CD4-positive, alpha-beta T cell treated with Interleukin-6 at 100 ng/mL for 8 hours (primary cell): ENCODE results near the gene SLC1A5.
"Not testable (repeated sequence)": the region's sequence is repeated elsewhere in the genome, so short reads cannot be mapped to it uniquely, and the experiment has no call there.

Experiments used
- DNase-seq: peaks from one replicate; pipeline ENCODE4 v3.0.0-alpha.2; 2020; ENCODE audit warnings: mixed read lengths, low spot score

SLC1A5 gene

DNA sequence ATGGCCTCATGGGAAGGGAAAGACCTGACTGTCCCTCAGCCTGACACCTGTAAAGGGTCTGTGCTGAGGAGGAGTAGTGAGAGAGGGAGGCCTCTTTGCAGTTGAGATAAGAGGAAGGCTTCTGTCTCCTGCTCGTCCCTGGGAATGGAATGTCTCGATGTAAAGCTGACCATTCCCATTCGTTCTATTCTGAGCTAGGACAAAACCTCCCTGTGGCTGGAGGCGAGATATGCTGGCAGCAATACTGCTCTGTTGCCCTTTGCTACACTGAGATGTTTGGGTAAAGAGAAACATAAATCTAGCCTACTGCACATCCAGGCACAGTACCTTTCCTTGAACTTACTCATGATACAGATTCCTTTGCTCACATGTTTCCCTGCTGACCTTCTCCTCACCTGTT, 19.6 kb downstream of the SLC1A5 start:
- not testable (repeated sequence) for DNase-seq

DNA sequence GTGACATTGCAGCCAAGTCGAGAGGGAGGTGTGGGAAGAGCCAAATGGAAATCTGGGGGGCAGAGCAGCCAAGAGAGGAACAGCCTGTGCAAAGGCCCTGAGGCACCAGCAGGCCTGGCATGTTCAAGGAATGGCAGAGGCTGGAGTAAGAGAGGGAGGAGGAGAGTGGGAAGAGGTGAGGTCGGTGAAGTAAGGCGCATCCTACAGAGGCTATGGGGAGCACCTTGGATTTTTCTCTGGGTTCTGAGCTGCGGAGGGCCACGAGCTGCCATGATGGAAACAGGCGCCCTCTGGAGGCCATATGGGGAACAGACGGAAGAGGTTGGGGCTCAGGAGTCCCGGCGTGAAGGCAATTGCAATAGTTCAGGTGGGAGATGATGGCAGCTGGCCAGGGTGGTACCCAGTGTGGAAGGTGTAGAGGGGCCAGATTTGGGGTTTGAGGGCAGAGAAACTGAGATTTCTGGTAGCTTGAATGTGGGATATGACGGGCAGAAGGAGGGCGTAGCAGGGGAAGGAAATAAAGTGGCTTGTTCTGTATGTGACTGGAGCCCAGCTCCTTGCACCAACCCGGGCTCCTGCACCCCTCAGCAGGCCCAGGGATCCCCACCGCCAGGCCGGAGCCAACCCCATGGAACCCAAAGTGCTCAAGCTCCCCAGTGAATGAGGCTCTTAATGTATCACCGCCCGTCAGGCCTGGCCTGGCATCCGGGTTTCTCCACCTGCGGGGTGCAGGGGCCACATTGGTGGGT, 21.7 kb downstream of the SLC1A5 start:
- DNase-seq = peak; percentile 52

DNA sequence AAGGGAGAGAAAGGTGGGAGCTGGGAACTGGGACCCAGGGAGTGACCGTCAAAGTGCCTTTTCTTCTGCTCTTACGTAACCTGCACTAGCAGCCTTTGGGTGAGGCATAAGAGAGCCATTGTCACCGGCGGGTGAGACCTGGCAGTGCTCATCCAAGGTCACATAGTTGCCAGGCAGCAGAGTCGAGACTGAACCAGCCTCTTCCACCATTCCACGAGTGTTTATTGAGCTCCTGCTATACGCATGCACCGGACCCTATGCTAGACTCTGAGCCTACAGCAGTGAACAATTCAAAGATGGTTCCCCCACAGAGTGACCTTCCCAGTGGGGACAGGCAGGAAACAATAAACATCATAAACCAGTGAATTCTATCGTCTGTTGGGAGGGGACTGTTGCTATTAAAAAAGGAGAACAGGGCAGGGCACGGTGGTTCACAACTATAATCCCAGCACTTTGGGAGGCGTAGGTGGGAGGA, 23.5 kb downstream of the SLC1A5 start:
- no peak for DNase-seq

DNA sequence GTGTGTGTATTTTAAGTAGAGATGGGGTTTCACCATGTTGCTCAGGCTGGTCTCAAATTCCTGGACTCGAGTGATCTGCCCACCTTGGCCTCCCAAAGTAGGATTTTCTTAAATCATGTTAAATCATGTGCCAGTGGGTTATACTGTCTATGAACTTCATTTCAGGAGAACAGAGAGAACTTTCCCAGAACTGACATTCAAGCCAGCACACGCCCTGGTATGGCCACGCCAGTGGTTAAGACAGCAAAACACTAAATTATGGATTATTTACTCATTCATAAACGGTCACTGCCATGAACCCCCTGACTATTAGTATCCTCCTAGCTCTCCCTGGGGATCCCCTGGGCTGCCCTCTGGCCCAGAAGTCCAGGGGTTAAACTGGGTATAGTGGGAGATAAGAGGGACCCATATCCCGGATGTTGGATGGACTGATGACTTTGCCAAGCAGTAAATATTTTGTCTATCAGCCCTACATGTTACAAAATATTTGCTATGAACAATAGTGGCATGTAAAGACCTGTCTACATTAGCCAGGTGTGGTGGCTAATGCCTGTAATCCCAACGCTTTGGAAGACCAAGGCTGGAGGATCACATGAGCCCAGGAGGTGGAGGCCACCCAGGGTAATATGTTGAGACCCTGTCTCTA, 26.0 kb downstream of the SLC1A5 start:
- no peak for DNase-seq

DNA sequence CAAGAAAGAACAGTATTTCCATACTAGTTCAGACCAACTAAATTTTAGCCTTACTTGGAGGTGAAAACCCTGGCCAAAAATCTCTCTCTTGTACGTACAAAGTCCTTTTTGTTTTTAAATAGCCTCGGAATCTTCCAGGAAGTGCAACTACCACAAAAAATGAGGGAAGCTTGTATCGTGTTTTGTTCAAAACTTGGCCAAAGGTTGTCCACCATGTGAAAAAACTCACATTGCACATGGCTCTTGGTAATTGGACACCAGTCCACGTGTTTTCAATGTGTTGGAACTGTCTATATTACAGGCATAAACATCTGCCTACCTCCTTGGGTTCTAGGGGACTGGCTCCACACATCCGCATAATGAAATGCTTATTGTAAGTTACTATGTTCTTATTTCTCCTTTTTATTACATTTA, 27.0 kb downstream of the SLC1A5 start:
- no peak for DNase-seq

DNA sequence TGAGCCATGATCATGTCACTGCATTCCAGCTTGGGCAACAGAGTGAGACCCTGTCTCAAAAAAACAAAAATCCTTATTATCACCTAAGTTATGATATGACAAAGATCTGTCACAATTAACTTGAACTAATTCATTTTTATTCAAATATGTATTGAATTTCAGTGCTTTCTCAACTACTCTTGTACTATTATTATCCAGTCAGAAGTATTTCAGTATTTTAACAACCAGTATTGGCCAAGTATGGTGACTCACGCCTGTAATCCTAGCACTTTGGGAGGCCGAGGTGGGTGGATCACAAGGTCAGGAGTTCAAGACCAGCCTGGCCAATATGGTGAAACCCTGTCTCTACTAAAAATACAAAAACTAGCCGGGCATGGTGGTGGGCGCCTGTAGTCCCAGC, 27.5 kb downstream of the SLC1A5 start:
- DNase-seq = not testable (repeated sequence)

DNA sequence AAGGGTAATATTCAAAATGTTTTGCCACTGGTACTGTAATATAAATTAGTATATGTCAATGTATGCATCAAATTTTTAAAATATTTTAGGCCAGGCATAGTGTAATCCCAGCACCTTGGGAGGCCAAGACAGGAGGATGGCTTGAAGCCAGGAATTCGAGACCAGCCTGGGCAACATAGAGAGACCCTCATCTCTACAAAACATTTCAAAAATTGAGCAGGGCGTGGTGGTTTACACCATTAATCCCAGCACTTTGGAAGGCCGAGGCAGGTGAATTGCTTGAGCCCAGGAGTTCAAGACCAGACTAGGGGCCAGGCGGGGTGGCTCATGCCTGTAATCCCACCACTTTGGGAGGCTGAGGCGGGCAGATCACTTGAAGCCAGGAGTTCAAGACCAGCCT, 28.0 kb downstream of the SLC1A5 start:
- no peak for DNase-seq

DNA sequence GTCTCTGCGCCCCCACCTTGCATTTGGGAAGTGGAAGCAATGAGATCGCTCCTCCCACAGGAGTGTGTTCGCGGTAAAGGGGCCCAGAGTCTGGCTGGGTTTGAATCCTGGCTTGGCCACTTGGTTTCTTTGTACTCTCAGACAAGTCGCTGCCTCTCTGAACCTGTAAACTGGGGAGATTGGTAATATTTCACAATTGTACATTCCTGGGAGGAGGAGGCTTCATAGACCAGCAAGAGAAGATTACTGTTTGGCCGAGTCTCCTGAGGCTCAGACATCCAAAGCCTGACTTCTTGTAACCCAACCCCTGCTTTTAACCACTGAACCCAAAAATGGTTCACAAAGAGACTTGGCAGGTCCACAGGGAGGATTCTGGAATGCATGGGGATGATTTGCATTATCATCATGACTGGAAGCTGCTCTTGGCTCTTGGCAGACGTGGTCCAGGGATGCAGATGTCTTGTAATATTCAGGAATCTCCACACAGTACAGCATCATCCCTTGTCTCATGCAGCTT, 28.5 kb downstream of the SLC1A5 start:
- no peak for DNase-seq

DNA sequence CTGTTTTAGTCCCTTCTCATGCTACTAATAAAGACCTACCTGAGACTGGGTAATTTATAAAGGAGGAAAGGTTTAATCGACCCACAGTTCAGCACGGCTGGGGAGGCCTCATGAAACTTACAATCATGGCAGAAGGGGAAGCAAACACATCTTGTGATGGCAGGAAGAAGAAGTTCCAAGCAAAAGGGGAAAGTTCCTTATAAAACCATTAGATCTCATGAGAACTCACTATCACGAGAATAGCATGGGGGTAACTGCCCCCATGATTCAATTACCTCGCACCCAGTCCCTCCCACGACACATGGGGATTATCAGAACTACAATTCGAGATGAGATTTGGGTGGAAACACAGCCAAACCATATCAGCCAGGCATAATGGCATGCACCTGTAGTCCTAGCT, 29.2 kb downstream of the SLC1A5 start:
- no peak for DNase-seq

DNA sequence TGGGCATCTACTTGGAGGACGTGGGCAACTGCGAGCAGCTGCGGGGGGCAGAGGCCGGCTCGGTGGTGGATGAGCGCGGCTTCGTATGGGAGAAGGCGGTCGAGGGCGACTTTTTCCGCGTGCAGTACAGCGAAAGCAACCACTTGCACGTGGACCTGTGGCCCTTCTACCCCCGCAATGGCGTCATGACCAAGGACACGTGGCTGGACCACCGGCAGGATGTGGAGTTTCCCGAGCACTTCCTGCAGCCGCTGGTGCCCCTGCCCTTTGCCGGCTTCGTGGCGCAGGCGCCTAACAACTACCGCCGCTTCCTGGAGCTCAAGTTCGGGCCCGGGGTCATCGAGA, 31.9 kb downstream of the SLC1A5 start:
- DNase-seq = no peak

DNA sequence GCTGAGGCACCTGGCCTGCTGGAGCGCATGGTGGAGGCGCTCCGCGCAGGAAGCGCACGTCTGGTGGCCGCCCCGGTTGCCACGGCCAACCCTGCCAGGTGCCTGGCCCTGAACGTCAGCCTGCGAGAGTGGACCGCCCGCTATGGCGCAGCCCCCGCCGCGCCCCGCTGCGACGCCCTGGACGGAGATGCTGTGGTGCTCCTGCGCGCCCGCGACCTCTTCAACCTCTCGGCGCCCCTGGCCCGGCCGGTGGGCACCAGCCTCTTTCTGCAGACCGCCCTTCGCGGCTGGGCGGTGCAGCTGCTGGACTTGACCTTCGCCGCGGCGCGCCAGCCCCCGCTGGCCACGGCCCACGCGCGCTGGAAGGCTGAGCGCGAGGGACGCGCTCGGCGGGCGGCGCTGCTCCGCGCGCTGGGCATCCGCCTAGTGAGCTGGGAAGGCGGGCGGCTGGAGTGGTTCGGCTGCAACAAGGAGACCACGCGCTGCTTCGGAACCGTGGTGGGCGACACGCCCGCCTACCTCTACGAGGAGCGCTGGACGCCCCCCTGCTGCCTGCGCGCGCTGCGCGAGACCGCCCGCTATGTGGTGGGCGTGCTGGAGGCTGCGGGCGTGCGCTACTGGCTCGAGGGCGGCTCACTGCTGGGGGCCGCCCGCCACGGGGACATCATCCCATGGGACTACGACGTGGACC, 32.4 kb downstream of the SLC1A5 start:
- no peak for DNase-seq

DNA sequence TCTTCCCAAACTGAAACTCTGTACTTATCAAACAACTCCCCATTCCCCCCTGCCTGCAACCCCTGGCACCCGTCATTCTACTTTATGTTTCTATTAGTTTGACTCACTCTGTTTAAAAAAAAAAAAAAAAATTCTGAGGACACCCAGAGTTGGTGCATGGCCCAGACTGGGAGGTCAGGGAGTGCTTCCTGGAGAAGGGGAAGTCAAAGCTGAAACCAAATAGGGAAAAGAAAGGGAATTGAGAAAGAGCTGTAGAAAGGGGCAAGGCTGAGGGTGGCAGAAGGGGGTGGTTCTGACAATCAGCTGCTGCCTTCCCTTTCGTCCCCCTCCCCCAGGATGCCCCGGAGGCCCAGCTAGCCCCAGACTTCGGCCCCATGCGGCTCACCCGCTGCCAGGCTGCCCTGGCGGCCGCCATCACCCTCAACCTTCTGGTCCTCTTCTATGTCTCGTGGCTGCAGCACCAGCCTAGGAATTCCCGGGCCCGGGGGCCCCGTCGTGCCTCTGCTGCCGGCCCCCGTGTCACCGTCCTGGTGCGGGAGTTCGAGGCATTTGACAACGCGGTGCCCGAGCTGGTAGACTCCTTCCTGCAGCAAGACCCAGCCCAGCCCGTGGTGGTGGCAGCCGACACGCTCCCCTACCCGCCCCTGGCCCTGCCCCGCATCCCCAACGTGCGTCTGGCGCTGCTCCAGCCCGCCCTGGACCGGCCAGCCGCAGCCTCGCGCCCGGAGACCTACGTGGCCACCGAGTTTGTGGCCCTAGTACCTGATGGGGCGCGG, 33.1 kb downstream of the SLC1A5 start:
- DNase-seq = no peak

DNA sequence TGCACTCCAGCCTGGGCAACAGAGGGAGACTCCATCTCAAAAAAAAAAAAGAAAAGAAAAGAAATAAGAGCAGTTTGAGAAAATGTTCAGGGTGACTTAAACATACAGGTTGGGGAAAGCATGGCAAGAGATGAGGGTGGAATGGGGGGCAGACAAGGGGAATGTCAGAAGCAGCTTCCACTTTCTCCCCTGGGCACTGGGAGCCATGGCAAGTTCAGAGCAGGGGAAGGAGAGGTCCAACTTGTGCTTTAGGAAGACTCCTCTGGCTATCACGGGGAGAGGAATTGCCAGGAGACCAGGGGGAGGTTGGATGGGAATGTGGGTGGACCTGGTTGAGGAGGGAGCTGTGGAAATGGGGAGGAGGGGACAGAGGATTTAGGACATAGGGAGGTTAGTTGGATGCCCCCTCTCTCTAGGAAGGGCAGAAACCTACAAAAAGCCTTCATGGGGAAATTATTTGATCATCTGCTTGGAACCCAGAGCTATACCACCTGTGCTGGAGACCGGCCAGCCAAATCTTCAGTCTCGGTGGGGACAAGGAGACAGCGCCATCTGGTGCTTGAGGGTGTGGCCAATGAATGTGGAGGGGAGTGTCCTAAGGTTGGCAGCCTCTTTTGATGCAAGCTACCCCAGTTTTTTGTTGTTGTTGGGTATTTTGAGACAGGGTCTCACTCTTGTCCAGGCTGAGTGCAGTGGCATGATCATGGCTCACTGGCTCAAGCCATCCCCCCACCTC, 34.8 kb downstream of the SLC1A5 start:
- DNase-seq = peak; percentile 61

DNA sequence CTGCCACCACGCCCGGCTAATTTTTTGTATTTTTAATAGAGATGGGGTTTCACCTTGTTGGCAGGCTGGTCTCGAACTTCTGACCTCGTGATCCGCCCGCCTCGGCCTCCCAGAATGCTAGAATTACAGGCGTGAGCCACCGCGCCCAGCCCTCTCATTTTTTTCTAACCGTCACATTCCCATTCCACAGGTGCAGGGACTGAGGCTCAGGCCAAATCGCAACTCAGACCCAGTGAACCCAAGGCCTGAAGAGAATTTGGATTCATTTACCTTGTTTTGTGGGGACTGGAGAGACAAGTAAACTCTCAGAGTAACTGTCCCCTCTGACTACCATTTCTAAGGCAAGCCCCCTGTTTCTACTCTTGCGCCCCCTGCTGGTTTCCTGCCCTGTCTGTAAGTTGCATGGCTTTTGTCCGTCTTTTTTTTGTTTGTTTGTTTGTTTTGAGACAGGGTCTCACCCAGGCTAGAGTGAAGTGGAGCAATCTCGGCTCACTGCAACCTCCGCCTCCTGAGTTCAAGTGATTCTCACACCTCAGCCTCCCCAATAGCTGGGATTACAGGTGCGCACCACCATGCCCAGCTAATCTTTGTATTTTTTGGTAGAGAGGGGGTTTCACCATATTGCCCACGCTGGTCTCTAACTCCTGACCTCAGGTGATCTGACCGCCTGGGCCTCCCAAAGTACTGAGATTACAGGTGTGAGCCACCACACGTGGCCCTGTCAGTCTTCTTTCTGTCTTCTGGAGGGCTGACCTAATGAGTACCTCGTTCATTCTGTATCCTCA, 39.9 kb downstream of the SLC1A5 start:
- peak; percentile 66 for DNase-seq

DNA sequence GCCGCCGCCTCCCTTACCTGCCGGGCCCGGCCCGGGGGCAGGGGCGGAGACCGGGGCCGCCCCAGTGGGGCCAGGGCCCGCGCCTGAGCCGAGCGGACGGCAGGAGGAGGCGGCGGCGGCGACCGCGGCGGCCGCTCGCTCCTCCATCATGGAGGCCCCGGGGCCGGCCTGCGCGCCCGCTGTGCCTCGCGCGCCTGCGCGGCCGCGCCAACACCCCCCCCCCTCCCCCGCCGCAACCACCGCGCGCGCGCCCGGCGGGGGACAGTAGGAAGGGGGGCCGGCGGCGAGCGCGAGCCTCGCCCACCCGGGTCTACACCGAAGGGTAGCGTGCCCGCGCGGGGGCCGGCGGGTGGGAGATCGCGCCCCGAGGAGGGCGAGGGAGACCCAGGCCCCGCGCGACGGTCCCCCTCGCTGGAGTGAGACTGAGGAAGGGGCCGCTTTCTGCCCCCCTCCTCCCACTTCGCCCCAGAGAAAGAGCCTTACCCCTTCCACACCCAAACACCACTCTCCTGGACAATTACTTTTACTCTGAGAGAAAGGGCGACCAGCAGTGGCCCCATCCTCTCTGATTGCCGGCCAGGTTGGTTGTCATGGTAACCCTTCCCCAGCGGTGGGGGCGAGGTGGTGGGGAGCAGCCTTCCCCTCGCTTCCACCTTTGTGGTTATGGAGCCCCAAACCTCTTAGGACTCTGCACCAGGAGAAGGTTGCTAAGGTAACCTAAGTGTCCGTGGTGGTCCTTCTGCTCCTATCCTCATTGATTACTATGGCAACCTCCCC, 41.9 kb downstream of the SLC1A5 start, which contains the start of gene STRN4:
Gene STRN4, minus strand, starts transcription at position 170 of the 777 bp plus-strand sequence. Its CDS starts 20 bp downstream, at position 150.
- DNase-seq = peak; percentile 52

DNA sequence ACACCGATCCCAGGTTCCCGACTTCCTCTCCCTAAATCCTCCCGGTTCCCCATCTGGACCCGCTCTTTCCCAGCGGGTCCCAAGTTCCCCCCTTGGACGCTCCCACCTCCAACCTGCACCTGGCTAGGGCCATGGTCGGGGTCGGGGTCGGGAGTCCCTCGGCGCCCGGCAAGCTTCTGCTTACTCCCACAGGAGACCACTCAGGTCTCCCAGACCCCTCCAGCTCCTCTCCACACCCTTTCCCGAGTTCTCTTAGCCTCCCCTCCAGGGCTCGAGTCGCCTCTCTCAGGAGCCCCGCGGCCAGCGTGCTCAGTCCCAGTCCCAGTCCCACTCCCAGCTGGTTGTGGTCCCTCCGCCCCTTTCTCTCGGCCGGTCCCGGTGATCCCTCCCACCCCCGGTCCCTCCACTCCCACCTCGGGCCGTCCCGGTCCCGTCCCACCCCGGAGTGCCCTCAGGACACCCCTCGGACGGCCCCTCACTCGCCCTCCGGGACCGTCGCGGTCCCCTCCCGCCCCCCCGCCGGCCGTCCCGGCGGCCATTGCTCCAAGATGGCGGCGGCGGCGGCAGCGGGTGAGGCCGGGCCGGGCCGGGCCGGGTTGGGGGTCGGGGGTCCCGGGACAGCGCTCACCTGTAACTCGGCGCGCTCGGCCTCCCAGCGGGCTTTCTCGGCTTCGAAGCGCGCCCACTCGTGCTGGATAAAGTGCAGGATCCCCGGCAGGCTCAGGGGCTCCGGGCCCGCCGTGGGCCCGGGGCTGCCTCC, 42.7 kb downstream of the SLC1A5 start, which contains the start of gene FKRP:
Gene FKRP, plus strand, starts transcription at position 537 of the 760 bp plus-strand sequence. CDS start 9,394 bp downstream, outside the sequence.
- DNase-seq = no peak

DNA sequence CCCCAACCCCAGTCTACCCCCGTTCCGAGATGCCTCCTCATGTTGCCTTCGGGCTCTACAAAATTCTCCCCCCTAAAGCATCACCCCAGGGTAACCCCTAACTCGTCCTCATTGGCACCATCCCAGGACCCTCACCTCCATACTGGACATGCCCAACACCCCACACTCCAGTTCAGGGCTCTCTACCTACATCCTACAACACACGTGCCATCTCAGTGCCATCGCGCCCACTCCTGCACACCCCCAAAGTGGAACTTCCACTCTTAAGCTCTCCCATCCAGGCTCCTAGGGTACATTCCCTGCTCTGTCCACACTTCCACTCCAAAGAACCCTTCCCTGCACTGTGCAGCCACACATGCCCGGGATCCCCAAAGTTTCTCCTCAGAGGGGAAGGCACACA, 43.4 kb downstream of the SLC1A5 start:
- no peak for DNase-seq

DNA sequence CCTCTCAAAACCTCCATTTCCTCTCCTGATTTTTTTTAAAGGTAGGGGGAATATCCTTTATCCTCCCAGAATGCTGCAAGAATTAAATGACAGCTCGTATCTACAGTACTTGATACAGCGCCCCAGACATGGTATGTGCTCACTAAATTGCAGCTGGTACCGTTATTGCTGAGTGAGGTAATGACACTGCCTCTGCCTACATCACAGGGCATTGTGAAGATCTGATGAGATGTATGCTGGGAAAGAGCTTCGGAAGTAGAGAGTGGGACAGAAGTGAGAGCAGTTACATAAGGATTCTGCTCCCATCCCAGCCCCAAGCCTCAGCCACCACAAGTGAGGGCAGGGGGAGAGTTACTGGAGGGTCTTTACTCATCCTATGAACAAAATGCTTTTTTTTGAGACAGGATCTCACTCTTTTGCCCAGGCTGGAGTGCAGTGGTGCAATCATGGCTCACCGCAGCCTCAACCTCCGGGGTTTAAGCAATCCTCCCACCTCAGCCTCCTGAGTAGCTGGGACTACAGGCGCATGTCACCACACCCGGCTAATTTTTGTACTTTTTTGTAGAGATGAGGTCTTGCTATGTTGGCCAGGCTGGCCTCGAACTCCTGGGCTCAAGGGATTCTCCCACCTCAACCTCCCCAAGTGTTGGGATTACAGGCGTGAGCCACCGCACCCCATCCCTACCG, 44.2 kb downstream of the SLC1A5 start:
- DNase-seq = no peak
